NCI-H1092 (cell line): ENCODE data around the gene QKI.

Source experiments
- DNase-seq: peaks from one replicate; lab custom pipeline; 2025; lab: John Stamatoyannopoulos, UW

QKI gene

GRCh38 chr6:163532526-163533078 is 118.1 kb downstream of the QKI start:
- no peak for DNase-seq

- no peak for DNase-seq
Observed at GRCh38 chr6:163533443-163533842, 118.9 kb downstream of the QKI start.

- DNase-seq = no peak
Observed at GRCh38 chr6:163536770-163537169, 122.3 kb downstream of the QKI start.

- no peak for DNase-seq
Observed at GRCh38 chr6:163538331-163538730, 123.8 kb downstream of the QKI start.

GRCh38 chr6:163539101-163539762 is 124.7 kb downstream of the QKI start:
- no peak for DNase-seq

GRCh38 chr6:163543321-163543720 is 128.8 kb downstream of the QKI start:
- DNase-seq = peak; percentile 34

- DNase-seq = no peak
Observed at GRCh38 chr6:163545370-163545769, 130.9 kb downstream of the QKI start.

- DNase-seq = no peak
Observed at GRCh38 chr6:163547287-163547686, 132.8 kb downstream of the QKI start.

GRCh38 chr6:163548624-163549023 is 134.1 kb downstream of the QKI start:
- DNase-seq = no peak

- no peak for DNase-seq
Observed at GRCh38 chr6:163554032-163554431, 139.5 kb downstream of the QKI start.

GRCh38 chr6:163554663-163555062 is 140.1 kb downstream of the QKI start:
- DNase-seq = peak; percentile 41

- DNase-seq = no peak
Observed at GRCh38 chr6:163559661-163560060, 145.1 kb downstream of the QKI start.

GRCh38 chr6:163563318-163563717 is 148.8 kb downstream of the QKI start:
- no peak for DNase-seq

- no peak for DNase-seq
Observed at GRCh38 chr6:163564534-163564933, 150.0 kb downstream of the QKI start.

- DNase-seq = no peak
Observed at GRCh38 chr6:163565140-163565539, 150.6 kb downstream of the QKI start.

GRCh38 chr6:163566056-163566455 is 151.5 kb downstream of the QKI start:
- DNase-seq = no peak

- DNase-seq = no peak
Observed at GRCh38 chr6:163568275-163568674, 153.8 kb downstream of the QKI start.

- no peak for DNase-seq
Observed at GRCh38 chr6:163570579-163571231, 156.2 kb downstream of the QKI start.

- no peak for DNase-seq
Observed at GRCh38 chr6:163571730-163572129, 157.2 kb downstream of the QKI start.

- DNase-seq = no peak
Observed at GRCh38 chr6:163572612-163573011, 158.1 kb downstream of the QKI start.

- no peak for DNase-seq
Observed at GRCh38 chr6:163573503-163574179, 159.1 kb downstream of the QKI start.

GRCh38 chr6:163576114-163576513 is 161.6 kb downstream of the QKI start:
- DNase-seq = no peak

GRCh38 chr6:163577404-163577803 is 162.9 kb downstream of the QKI start:
- DNase-seq = no peak
